ENCODE results near the gene PPT1. TPM values are rescaled to one million over a fixed set of nuclear protein-coding genes. Genes with fewer than 3 reads are reported as not detected.

PPT1 gene
- total and polyA plus RNA-seq, 2 of the 8 experiments (the other 6 are each of a cell fraction or from before 2014, with no cell fraction given): 77.1 to 150 TPM

GRCh38 chr1:40141878-40142535, 45.0 kb upstream of the PPT1 start:
- FAIRE-seq (no peak), DNase-seq (ENCODE audit: low read depth in 1 of 2, low spot score in 2 of 2) (no peak)
- Histone ChIP-seq H3K4me3 (ENCODE audit: extremely low read depth in 1 of 4, insufficient read depth in 2 of 4, low read depth in 3 of 4, low read length in 4 of 4) (no peak overlapping the region), H3K36me3 (ENCODE audit: control insufficient read depth in 2 of 4, insufficient read depth in 4 of 4, low read length in 3 of 4) (no peaks in the 10 kb centered on the region), H4K5ac (ENCODE audit: insufficient read length, low read depth, low read length) (no peak overlapping the region), H4K20me1 (replicated peaks in 1 of 2; ENCODE audit: control insufficient read depth in 1 of 2, insufficient read depth in 2 of 2, low read length in 2 of 2) (no peaks in the 10 kb centered on the region), H4K91ac (replicated peaks; ENCODE audit: insufficient read length, low read length) (no peak overlapping the region), H3K18ac (ENCODE audit: extremely low read depth, low read length) (no peak overlapping the region), H2AFZ (ENCODE audit: low read length) (no peak overlapping the region), H2AK5ac (ENCODE audit: low read depth, low read length) (no peak overlapping the region), H3K79me1 (ENCODE audit: low read depth, low read length) (no peaks in the 10 kb centered on the region), H3K56ac (replicated peaks; ENCODE audit: insufficient read length, low read depth, low read length) (no peak overlapping the region), H3K79me2 (ENCODE audit: control insufficient read depth in 1 of 2, insufficient read depth in 2 of 2, low read length in 2 of 2) (no peaks in the 10 kb centered on the region), H3K4ac (replicated peaks; ENCODE audit: insufficient read length, low read depth, low read length) (no peak overlapping the region), H3K14ac (ENCODE audit: insufficient read length) (no peak overlapping the region), H2BK5ac (ENCODE audit: low read depth, low read length) (no peak overlapping the region), H2BK120ac (replicated peaks; ENCODE audit: low read depth, low read length) (no peak overlapping the region), H2BK15ac (ENCODE audit: low read length) (no peak overlapping the region), H2BK20ac (ENCODE audit: low read length) (no peak overlapping the region), H3K27me3 (replicated peaks in 1 of 4; ENCODE audit: control insufficient read depth in 3 of 4, extremely low read depth in 1 of 4, insufficient read depth in 3 of 4, low read length in 3 of 4) (peaks cover 0 to 2% (median 0%) of the 10 kb centered on the region in 4 experiments; a peak in 3 of 7 replicates), H3K4me1 (replicated peaks in 1 of 4; ENCODE audit: control insufficient read depth in 3 of 4, insufficient read depth in 4 of 4, low read length in 3 of 4) (peaks cover 0 to 2% (median 0%) of the 10 kb centered on the region in 4 experiments; a peak in 1 of 7 replicates), H3K9me3 (ENCODE audit: insufficient read depth in 2 of 2, low read depth in 1 of 2, low read length in 1 of 2) (no peaks in the 10 kb centered on the region), H3K23ac (ENCODE audit: insufficient read length) (no peak overlapping the region), H2BK12ac (ENCODE audit: low read depth, low read length) (no peak overlapping the region), H3K27ac (ENCODE audit: low read depth, low read length) (no peak overlapping the region), H4K8ac (ENCODE audit: extremely low read depth, insufficient read depth, low read length) (no peak overlapping the region), H3K4me2 (ENCODE audit: insufficient read depth in 1 of 2, low read depth in 2 of 2, low read length in 2 of 2) (no peak overlapping the region), H3K9ac (replicated peaks in 1 of 4; ENCODE audit: extremely low read depth in 1 of 4, low read depth in 3 of 4, low read length in 3 of 4) (no peak overlapping the region), H3K23me2 (ENCODE audit: low read depth, low read length) (no peaks in the 10 kb centered on the region; the same call in 1 of the 2 replicates)
- WGBS, 2 experiments (ENCODE audit: extremely low coverage in 1 of 2, insufficient coverage in 1 of 2, insufficient read length in 1 of 2, insufficient replicate concordance in 2 of 2, low coverage in 1 of 2, low lambda C conversion rate in 2 of 2, missing lambda C conversion rate in 1 of 2): 93% methylated on average over 1 of the region's 2 CpGs; no CpG with 5 or more reads in 1 of the 2 experiments
- no peak for TF ChIP-seq SIX5 (IDR thresholded peaks at IDR 0.05; ENCODE audit: low read depth, low read length)
- no peak for TF ChIP-seq TEAD4 (IDR thresholded peaks at IDR 0.05; ENCODE audit: low read depth, low read length)
- no peak for TF ChIP-seq SIRT6 (IDR thresholded peaks at IDR 0.05; ENCODE audit: low read length)
- TF ChIP-seq SRF (IDR thresholded peaks at IDR 0.05; ENCODE audit: low read depth, low read length): no peak
- no peak for TF ChIP-seq SUZ12 (IDR thresholded peaks at IDR 0.05; ENCODE audit: low read length)
- no peak for TF ChIP-seq BCL11A (IDR thresholded peaks at IDR 0.05; ENCODE audit: low read depth in 2 of 2, low read length in 2 of 2)
- ChIA-PET CTCF (ENCODE audit: partially characterized antibody) (interaction anchor here (0.6 to 7.7 kb wide), 8 partner anchors 13 to 266 kb away, joined by 3 to 73 read pairs (median 4); no protein-coding TSS in a partner anchor), POLR2A (ENCODE audit: partially characterized antibody) (interaction anchor here (1.0 kb wide), 1 partner anchor 116 kb away, joined by 3 read pairs; no protein-coding TSS in a partner anchor)

Data from H1 (cell line).